HepG2 (cell line): ENCODE measurements around the gene DHX16. TPM values are rescaled to one million over a fixed set of nuclear protein-coding genes. Genes with fewer than 3 reads are reported as not detected.

Source experiments
- ARNT ChIP-seq: fragments of 450-650 bp; IDR thresholded peaks from 2 replicates; pipeline ENCODE4 v1.6.1; 2017
- ARNT2 ChIP-seq: sonication (generic); formaldehyde crosslinking; IDR thresholded peaks from 2 replicates; pipeline ENCODE4 v1.8.0; 2022; ENCODE audit warnings: mild to moderate bottlenecking, low read depth, missing genetic modification reagents, moderate library complexity
- GATAD1 ChIP-seq: IDR thresholded peaks from 2 replicates; pipeline ENCODE4 v1.6.1; 2016; ENCODE audit warnings: missing genetic modification reagents, missing compliant biosample characterization
- IKZF4 ChIP-seq: sonication (generic); formaldehyde crosslinking; IDR thresholded peaks from 2 replicates; pipeline ENCODE4 v1.5.1; 2020; ENCODE audit warnings: borderline replicate concordance, mild to moderate bottlenecking, low read depth, missing genetic modification reagents; ENCODE audit errors: not compliant biosample characterization
- KDM2A ChIP-seq: sonication (generic); formaldehyde crosslinking; IDR thresholded peaks from 2 replicates; pipeline ENCODE4 v1.4.0; 2020; ENCODE audit warnings: low read depth, missing genetic modification reagents, borderline replicate concordance
- MBNL3 ChIP-seq: fragments of 250-450 bp; sonication (Bioruptor Pico); conservative IDR thresholded peaks from 2 replicates; pipeline ENCODE4 v1.8.0; 2022; ENCODE audit warnings: mild to moderate bottlenecking, inconsistent platforms
- NFE2L2 ChIP-seq: fragments of 150-350 bp; IDR thresholded peaks from 2 replicates; pipeline ENCODE4 v1.6.1; 2014; ENCODE audit warnings: low read length
- PHB2 ChIP-seq: fragments of 450-650 bp; IDR thresholded peaks from 2 replicates; pipeline ENCODE4 v1.6.1; 2018; ENCODE audit not compliant: partially characterized antibody
- RORA ChIP-seq: sonication (generic); formaldehyde crosslinking; IDR thresholded peaks from 2 replicates; pipeline ENCODE4 v1.5.0; 2020; ENCODE audit warnings: mild to moderate bottlenecking, missing genetic modification reagents, moderate library complexity
- SMC3 ChIP-seq: IDR thresholded peaks from 2 replicates; pipeline ENCODE4 v1.6.1; 2011; ENCODE audit warnings: low read length, improper control_type of control experiment
- ZNF644 ChIP-seq: IDR thresholded peaks from 2 replicates; pipeline ENCODE4 v1.6.1; 2016; ENCODE audit warnings: low read depth
- ZNF790 ChIP-seq: sonication (generic); formaldehyde crosslinking; IDR thresholded peaks from 2 replicates; pipeline ENCODE4 v1.8.0; 2022; ENCODE audit warnings: missing genetic modification reagents, mild to moderate bottlenecking, borderline replicate concordance
- polyA plus RNA-seq, 8 experiments: library from polyadenylated mRNA; depleted of rRNA in 3 of 8; stranded (reverse) in 7 of 8; unstranded in 1 of 8; fragments of >200 nt; fragmentation: Illumina TruSeq in 4 of 8; extraction: Trizol in 4 of 8; gene quantifications; 2 replicates each; pipeline versions ENCODE4 v1.2.1 to v1.2.3, GENCODE V29; 2011 to 2016; ENCODE audit warnings: low read depth in 4 of 8, missing spikeins in 1 of 8, mixed read lengths in 1 of 8; ENCODE audit not compliant: insufficient read depth in 1 of 8
- total RNA-seq, 5 experiments: library from RNA; depleted of rRNA; stranded (reverse); fragments of >200 nt; fragmentation: Illumina TruSeq; extraction: Trizol; gene quantifications; 2 replicates each; pipeline ENCODE4 v1.2.3, GENCODE V29; 2016; ENCODE audit warnings: low read depth in 1 of 5
- TF ChIP-seq, protein P1 (sequence below): sonication (generic); formaldehyde crosslinking; IDR thresholded peaks from 2 replicates; pipeline ENCODE4 v1.5.0; 2020; ENCODE audit warnings: mild to moderate bottlenecking, low read depth, missing genetic modification reagents, borderline replicate concordance
- TF ChIP-seq, protein P2 (sequence below): sonication (generic); formaldehyde crosslinking; IDR thresholded peaks from 2 replicates; pipeline ENCODE4 v1.8.1; 2023; ENCODE audit warnings: mild to moderate bottlenecking, moderate library complexity, missing genetic modification reagents
- TF ChIP-seq, protein P3 (sequence below), 2 experiments: IDR thresholded peaks; 2 replicates each; pipeline ENCODE4 v1.6.1; 2011 to 2012; ENCODE audit warnings: low read length in 2 of 2, borderline replicate concordance in 1 of 2, low read depth in 1 of 2, mild to moderate bottlenecking in 1 of 2, moderate library complexity in 1 of 2
- TF ChIP-seq, protein P4 (sequence below): sonication (generic); formaldehyde crosslinking; IDR thresholded peaks from 2 replicates; pipeline ENCODE4 v1.8.1; 2022; ENCODE audit warnings: low read depth, mild to moderate bottlenecking, missing genetic modification reagents
- TF ChIP-seq, protein P5 (sequence below): sonication (generic); formaldehyde crosslinking; IDR thresholded peaks from 2 replicates; pipeline ENCODE4 v1.5.1; 2020; ENCODE audit warnings: missing genetic modification reagents, mild to moderate bottlenecking, borderline replicate concordance
- TF ChIP-seq, protein P6 (sequence below): IDR thresholded peaks from 2 replicates; pipeline ENCODE4 v1.6.1; 2018; ENCODE audit warnings: missing genetic modification reagents, mild to moderate bottlenecking, missing compliant biosample characterization

The DHX16 gene
- total and polyA plus RNA-seq, 2 of the 13 experiments (the other 11 are each of a cell fraction or from before 2014, with no cell fraction given) = 57.0 to 58.5 TPM

DNA sequence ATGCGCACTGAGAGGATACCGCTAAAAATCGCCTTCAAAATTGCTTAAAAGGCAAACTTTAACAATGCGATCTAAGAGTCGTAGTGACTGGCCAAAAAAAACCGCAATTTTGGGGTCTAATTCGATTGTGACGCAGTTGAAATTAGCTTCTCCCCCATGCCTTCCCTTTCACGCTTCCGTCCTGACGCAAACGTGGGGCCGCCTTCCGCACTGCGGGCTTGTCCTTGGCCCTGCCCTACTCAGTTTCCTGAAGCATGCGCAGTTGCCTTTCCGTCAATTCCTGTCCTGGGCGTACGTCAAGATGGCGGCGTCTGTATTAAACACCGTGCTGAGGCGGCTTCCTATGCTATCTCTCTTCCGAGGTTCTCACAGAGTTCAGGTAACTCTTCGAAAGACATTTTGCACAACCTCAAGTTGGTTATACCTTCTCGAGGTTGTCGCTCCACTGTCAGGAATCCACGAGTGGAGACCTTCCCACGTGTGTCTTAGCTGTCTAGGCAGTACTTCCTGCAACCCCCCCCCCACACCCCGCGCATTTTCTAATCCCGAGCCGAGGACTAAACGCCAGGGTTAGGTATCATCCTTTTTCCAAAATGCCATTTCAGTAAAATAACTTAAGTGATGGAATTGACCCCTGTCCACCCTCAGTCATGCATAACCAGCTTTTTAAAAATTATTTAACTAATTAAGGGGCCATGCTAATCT, 55.1 kb downstream of the DHX16 start, which contains the start of gene MRPS18B (continued):
- TF ChIP-seq, protein P1, sequence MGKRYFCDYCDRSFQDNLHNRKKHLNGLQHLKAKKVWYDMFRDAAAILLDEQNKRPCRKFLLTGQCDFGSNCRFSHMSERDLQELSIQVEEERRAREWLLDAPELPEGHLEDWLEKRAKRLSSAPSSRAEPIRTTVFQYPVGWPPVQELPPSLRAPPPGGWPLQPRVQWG (CRISPR knock-in tag) = no peak
- TF ChIP-seq PHB2 = no peak
- TF ChIP-seq MBNL3 = no peak
- TF ChIP-seq ZNF790 (CRISPR knock-in tag) = no peak
- 0 out of 2 replicates have a peak, but pooled peaks have one; percentile 7 for TF ChIP-seq NFE2L2
- TF ChIP-seq, protein P2, sequence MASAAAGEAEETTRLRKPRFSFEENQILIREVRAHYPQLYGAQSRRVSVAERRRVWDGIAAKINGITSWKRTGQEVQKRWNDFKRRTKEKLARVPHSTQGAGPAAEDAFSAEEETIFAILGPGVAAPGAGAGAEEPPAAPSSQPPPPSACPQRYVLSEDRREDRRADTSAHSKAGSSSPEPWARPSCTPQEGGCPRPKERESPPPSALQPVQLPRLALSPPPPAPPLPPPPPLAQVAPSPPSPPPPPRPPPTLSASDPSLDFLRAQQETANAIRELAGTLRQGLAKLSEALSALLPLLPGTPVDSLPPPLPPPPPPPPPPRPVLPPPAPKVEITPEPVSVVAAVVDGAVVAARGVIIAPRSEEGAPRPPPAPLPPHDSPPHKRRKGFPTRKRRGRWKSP (CRISPR knock-in tag) = peak; percentile 90
- no peak for TF ChIP-seq ARNT
- no peak; the same call in 1 of the 2 replicates for TF ChIP-seq KDM2A (CRISPR knock-in tag)
- TF ChIP-seq, protein P3, sequence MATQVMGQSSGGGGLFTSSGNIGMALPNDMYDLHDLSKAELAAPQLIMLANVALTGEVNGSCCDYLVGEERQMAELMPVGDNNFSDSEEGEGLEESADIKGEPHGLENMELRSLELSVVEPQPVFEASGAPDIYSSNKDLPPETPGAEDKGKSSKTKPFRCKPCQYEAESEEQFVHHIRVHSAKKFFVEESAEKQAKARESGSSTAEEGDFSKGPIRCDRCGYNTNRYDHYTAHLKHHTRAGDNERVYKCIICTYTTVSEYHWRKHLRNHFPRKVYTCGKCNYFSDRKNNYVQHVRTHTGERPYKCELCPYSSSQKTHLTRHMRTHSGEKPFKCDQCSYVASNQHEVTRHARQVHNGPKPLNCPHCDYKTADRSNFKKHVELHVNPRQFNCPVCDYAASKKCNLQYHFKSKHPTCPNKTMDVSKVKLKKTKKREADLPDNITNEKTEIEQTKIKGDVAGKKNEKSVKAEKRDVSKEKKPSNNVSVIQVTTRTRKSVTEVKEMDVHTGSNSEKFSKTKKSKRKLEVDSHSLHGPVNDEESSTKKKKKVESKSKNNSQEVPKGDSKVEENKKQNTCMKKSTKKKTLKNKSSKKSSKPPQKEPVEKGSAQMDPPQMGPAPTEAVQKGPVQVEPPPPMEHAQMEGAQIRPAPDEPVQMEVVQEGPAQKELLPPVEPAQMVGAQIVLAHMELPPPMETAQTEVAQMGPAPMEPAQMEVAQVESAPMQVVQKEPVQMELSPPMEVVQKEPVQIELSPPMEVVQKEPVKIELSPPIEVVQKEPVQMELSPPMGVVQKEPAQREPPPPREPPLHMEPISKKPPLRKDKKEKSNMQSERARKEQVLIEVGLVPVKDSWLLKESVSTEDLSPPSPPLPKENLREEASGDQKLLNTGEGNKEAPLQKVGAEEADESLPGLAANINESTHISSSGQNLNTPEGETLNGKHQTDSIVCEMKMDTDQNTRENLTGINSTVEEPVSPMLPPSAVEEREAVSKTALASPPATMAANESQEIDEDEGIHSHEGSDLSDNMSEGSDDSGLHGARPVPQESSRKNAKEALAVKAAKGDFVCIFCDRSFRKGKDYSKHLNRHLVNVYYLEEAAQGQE (IDR thresholded peaks at IDR 0.05; ENCODE audit: borderline replicate concordance in 1 of 2, low read depth in 1 of 2, low read length in 2 of 2) = peak in 1 of 2 experiments; percentile 65; a peak in 1 of 4 replicates
- TF ChIP-seq, protein P4, sequence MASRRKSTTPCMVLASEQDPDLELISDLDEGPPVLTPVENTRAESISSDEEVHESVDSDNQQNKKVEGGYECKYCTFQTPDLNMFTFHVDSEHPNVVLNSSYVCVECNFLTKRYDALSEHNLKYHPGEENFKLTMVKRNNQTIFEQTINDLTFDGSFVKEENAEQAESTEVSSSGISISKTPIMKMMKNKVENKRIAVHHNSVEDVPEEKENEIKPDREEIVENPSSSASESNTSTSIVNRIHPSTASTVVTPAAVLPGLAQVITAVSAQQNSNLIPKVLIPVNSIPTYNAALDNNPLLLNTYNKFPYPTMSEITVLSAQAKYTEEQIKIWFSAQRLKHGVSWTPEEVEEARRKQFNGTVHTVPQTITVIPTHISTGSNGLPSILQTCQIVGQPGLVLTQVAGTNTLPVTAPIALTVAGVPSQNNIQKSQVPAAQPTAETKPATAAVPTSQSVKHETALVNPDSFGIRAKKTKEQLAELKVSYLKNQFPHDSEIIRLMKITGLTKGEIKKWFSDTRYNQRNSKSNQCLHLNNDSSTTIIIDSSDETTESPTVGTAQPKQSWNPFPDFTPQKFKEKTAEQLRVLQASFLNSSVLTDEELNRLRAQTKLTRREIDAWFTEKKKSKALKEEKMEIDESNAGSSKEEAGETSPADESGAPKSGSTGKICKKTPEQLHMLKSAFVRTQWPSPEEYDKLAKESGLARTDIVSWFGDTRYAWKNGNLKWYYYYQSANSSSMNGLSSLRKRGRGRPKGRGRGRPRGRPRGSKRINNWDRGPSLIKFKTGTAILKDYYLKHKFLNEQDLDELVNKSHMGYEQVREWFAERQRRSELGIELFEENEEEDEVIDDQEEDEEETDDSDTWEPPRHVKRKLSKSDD (CRISPR knock-in tag) = no peak
- TF ChIP-seq ARNT2 (CRISPR knock-in tag) = peak; percentile 36; the same call in 1 of the 2 replicates
- TF ChIP-seq ZNF644 (CRISPR knock-in tag) = no peak
- no peak for TF ChIP-seq RORA (CRISPR knock-in tag)
- TF ChIP-seq GATAD1 (CRISPR knock-in tag) = peak; percentile 88
- TF ChIP-seq, protein P5, sequence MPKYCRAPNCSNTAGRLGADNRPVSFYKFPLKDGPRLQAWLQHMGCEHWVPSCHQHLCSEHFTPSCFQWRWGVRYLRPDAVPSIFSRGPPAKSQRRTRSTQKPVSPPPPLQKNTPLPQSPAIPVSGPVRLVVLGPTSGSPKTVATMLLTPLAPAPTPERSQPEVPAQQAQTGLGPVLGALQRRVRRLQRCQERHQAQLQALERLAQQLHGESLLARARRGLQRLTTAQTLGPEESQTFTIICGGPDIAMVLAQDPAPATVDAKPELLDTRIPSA (CRISPR knock-in tag) = no peak
- TF ChIP-seq, protein P6, sequence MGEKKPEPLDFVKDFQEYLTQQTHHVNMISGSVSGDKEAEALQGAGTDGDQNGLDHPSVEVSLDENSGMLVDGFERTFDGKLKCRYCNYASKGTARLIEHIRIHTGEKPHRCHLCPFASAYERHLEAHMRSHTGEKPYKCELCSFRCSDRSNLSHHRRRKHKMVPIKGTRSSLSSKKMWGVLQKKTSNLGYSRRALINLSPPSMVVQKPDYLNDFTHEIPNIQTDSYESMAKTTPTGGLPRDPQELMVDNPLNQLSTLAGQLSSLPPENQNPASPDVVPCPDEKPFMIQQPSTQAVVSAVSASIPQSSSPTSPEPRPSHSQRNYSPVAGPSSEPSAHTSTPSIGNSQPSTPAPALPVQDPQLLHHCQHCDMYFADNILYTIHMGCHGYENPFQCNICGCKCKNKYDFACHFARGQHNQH (CRISPR knock-in tag) = no peak
- no peak for TF ChIP-seq SMC3
- no peak for TF ChIP-seq IKZF4 (CRISPR knock-in tag)
